Activated naive CD4-positive, alpha-beta T cell treated with anti-CD3 and anti-CD28 coated beads for 36 hours (primary cell): Measurements from ENCODE around the gene CNTN5. TPM values are rescaled to one million over a fixed set of nuclear protein-coding genes. Genes with fewer than 3 reads are reported as not detected.

Experiments used
- CTCF ChIA-PET: fragments of 350-600 bp; sonication (Branson Sonifier 250); formaldehyde crosslinking; loops from one replicate; lab custom pipeline; 2021; ENCODE audit warnings: antibody characterized with exemption; lab: Charles Lee
- DNase-seq: peaks from one replicate; pipeline ENCODE4 v3.0.0-alpha.2; 2020
- H3K27ac Mint-ChIP-seq: one replicate; pipeline ENCODE4 v1.8.0; 2021; ENCODE audit warnings: mild to moderate bottlenecking, mixed read lengths
- H3K27me3 Mint-ChIP-seq: one replicate; pipeline ENCODE4 v1.8.0; 2021; ENCODE audit warnings: low read depth, mixed read lengths
- H3K36me3 Mint-ChIP-seq: one replicate; pipeline ENCODE4 v1.8.0; 2021; ENCODE audit warnings: low read depth, mixed read lengths
- H3K4me1 Mint-ChIP-seq: one replicate; pipeline ENCODE4 v1.8.0; 2021; ENCODE audit warnings: low read depth, mixed read lengths
- H3K4me3 Mint-ChIP-seq: one replicate; pipeline ENCODE4 v1.8.0; 2021; ENCODE audit warnings: mild to moderate bottlenecking, moderate library complexity, mixed read lengths
- H3K9me3 Mint-ChIP-seq: one replicate; pipeline ENCODE4 v1.8.0; 2021; ENCODE audit warnings: mixed read lengths
- intact Hi-C: fragments of 100-400 bp; cut with micrococcal nuclease; formaldehyde crosslinking; loops from one replicate; pipeline ENCODE4 v1.15.1; 2023
- total RNA-seq, 2 experiments: library from RNA; stranded (reverse); gene quantifications; one replicate each; pipeline ENCODE4 v1.2.3, GENCODE V29; 2021

Gene CNTN5
- total RNA-seq, 2 experiments from 2014 or later = not detected

DNA sequence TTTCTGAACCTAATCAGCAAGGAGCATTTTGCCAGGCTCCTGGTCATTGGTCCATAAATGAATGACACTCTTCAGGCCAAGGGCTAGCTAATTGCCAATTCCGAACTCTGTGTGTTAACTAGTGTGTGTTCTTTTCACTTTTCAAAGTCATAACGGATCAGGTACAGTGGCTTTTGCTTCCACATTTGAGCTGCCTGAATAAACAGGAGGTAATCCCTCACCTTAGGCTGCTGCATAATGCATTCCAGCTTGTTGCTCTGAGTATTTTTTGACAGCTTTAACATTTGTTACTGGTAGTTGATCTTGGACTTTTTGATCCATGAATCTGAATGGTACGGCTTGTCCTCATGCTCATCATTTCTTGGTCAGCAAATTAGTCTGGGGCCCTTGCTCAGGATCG lies 485.1 kb downstream of the CNTN5 start:
- H3K9me3 Mint-ChIP-seq = peaks cover 2% of the 10 kb centered on the region
- CTCF ChIA-PET = no interaction called here
- intact Hi-C loops = no loop called here
- H3K27me3 Mint-ChIP-seq = no peaks in the 10 kb centered on the region
- H3K27ac Mint-ChIP-seq = no peak overlapping the region
- no peak for DNase-seq
- no peaks in the 10 kb centered on the region for H3K4me1 Mint-ChIP-seq
- no peaks in the 10 kb centered on the region for H3K36me3 Mint-ChIP-seq
- H3K4me3 Mint-ChIP-seq = no peak overlapping the region

DNA sequence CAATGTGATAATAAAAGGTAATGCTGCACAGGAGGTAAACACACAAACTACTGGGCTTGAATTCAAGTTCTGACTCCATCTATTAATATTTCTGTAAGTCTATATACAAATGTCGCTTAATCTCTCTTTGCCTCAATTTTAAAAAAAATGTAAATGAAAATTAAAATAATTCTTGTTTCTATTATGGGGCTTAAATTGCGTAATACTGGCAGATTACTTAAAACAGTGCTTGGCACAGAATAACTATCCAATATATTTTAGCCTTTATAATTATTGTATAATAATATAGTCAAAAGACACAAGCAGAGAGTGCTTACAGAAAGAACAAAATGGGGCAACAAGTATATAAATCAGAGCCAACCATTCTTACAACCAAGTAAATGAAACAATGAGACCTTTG lies 489.1 kb downstream of the CNTN5 start:
- Mint-ChIP-seq H3K27ac (no peak overlapping the region), H3K9me3 (peaks cover 1% of the 10 kb centered on the region), H3K4me1 (no peaks in the 10 kb centered on the region), H3K27me3 (no peaks in the 10 kb centered on the region), H3K36me3 (no peaks in the 10 kb centered on the region), H3K4me3 (no peak overlapping the region)
- intact Hi-C loops = no loop called here
- CTCF ChIA-PET = no interaction called here
- no peak for DNase-seq

DNA sequence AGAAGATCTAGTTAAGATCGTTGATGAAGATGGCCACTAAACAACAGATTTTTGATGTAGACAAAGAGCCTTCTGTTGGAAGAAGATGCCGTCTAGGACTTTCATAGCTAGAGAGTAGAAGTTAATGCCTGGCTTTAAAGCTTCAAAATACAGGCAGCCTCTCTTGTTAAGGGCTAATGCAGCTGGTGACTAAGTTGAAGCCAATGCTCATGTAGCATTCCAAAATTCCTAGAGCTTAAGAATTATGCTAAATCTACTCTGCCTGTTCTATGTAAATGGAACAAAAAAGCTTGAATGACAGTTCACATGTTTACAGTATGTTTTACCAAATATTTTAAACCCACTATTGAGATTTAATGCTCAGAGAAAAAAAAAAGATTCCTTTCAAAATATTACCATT lies 492.6 kb downstream of the CNTN5 start:
- intact Hi-C loops = no loop called here
- Mint-ChIP-seq H3K9me3 (peaks cover 8% of the 10 kb centered on the region), H3K4me3 (no peak overlapping the region), H3K4me1 (no peaks in the 10 kb centered on the region), H3K27me3 (no peaks in the 10 kb centered on the region), H3K27ac (no peak overlapping the region), H3K36me3 (no peaks in the 10 kb centered on the region)
- CTCF ChIA-PET = no interaction called here
- DNase-seq = no peak

DNA sequence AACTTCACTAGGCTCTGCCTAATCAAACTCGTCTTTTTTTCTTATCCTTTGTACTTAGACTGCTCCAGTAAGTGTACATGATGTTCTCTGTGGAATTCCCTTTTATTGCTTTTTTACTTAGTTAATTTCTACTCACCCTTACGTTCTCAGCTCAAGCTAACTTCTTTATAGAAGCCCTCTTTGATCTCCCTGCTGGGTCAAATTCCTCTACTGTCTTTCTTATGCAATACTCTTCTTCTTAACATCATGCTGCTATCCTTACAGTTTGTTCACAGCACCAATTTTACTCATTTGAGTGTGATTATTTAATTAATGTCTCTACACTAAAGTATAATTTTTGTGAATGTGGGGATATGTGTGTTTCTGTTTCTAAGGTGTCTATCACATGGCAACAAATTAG lies 498.3 kb downstream of the CNTN5 start:
- no peaks in the 10 kb centered on the region for H3K36me3 Mint-ChIP-seq
- H3K4me1 Mint-ChIP-seq = no peaks in the 10 kb centered on the region
- H3K9me3 Mint-ChIP-seq = peaks cover 9% of the 10 kb centered on the region
- intact Hi-C loops = no loop called here
- CTCF ChIA-PET = no interaction called here
- no peak for DNase-seq
- H3K27ac Mint-ChIP-seq = no peak overlapping the region
- no peak overlapping the region for H3K4me3 Mint-ChIP-seq
- H3K27me3 Mint-ChIP-seq = no peaks in the 10 kb centered on the region

DNA sequence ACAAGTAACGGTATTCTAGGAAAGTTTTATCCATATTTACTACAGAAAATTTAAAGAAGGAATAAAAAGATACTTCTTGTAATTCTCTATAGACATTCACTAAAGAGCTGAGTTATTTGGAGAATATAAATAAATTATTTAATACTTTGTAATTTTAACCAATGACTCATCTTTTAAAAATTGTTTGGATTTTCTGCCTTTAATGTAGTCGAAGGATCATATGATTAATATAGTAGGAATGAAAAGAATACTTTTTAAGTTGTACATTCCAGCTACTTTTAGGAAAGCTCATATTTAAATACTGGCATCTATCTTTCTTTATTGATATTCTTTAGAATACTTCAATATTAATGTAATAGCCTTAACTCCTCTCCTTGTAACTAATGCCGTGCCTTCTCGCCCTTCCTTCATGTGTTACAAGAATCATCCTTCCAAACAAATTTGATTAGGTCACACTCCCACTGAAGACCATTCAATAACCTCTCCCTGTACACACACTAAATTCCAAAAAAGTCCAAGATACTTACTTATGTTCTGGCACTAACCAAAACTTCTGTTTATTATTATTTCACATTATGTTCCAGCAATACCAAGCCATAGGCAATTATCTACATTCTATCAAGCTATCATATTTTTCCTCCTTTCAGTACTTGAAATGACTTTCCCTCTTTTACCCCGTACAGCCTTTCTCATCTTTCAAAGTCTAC lies 501.9 kb downstream of the CNTN5 start:
- Mint-ChIP-seq H3K27ac (no peak overlapping the region), H3K36me3 (no peaks in the 10 kb centered on the region), H3K27me3 (no peaks in the 10 kb centered on the region), H3K4me1 (no peaks in the 10 kb centered on the region), H3K9me3 (peaks cover 11% of the 10 kb centered on the region), H3K4me3 (no peak overlapping the region)
- DNase-seq = no peak
- CTCF ChIA-PET = no interaction called here
- intact Hi-C loops = no loop called here

DNA sequence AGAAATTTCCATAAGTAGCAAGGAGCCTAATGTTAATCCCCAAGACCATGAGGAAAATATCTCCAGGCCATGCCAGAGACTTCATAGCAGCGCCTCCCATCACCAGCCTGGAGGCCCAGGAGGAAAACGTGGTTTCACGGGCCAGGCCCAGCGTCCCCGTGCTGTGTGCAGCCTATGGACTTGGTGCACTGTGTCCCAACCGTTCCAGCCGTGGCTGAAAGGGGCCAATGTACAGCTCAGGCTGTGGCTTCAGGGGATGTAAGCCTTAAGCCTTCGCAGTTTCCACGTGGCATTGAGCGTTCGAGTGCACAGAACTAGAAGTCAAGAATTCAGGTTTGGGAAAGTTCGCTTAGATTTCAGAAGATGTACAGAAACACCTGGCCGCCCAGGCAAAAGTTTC lies 510.7 kb downstream of the CNTN5 start:
- H3K27ac Mint-ChIP-seq = no peak overlapping the region
- CTCF ChIA-PET = no interaction called here
- DNase-seq = no peak
- H3K9me3 Mint-ChIP-seq = peaks cover 18% of the 10 kb centered on the region
- intact Hi-C loops = no loop called here
- H3K36me3 Mint-ChIP-seq = no peaks in the 10 kb centered on the region
- H3K4me1 Mint-ChIP-seq = no peaks in the 10 kb centered on the region
- no peak overlapping the region for H3K4me3 Mint-ChIP-seq
- no peaks in the 10 kb centered on the region for H3K27me3 Mint-ChIP-seq

DNA sequence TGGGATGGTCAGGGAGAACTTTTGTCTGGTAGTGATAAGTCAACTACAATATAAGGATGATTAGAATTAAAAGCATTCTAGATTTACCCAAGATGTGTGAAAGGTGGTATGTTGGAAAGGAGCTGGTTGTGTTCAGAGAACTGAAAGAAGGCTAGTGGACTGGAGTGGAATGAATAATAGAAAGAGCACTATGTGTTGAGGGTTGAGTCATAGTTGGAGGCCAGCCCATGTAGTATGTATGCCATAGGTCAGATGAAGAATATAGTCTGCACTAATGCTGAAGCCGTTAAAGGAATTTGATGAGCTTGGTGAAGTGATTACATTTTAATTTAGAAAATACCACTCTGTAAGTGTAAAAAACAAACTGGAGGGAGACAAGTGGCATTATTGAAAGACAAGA lies 514.1 kb downstream of the CNTN5 start:
- DNase-seq = no peak
- Mint-ChIP-seq H3K9me3 (peaks cover 12% of the 10 kb centered on the region), H3K27me3 (no peaks in the 10 kb centered on the region), H3K36me3 (no peaks in the 10 kb centered on the region), H3K4me1 (no peaks in the 10 kb centered on the region), H3K4me3 (no peak overlapping the region), H3K27ac (no peak overlapping the region)
- CTCF ChIA-PET = no interaction called here
- intact Hi-C loops = no loop called here

DNA sequence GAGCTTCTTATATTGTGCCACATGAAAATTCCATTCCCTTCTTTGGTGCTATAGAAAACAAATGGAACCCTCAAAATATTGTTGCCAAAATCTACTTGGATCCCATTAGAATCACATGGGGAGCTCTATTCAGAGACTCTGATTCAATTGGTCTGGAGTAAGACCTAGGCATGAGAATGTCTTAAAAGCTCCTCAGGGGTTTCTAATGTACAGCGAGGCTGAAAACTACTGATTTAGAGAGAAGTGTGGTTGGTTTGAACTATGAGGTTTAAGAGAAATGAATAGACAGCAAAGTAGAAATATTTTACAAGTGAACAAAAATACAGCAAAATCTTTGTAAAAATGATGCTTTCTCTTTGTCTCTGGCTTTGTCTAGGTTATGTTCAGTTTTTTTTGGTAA lies 514.7 kb downstream of the CNTN5 start:
- H3K36me3 Mint-ChIP-seq = no peaks in the 10 kb centered on the region
- no peaks in the 10 kb centered on the region for H3K4me1 Mint-ChIP-seq
- H3K27ac Mint-ChIP-seq = no peak overlapping the region
- H3K27me3 Mint-ChIP-seq = no peaks in the 10 kb centered on the region
- H3K9me3 Mint-ChIP-seq = peaks cover 13% of the 10 kb centered on the region
- no peak for DNase-seq
- intact Hi-C loops = no loop called here
- H3K4me3 Mint-ChIP-seq = no peak overlapping the region
- CTCF ChIA-PET = no interaction called here

DNA sequence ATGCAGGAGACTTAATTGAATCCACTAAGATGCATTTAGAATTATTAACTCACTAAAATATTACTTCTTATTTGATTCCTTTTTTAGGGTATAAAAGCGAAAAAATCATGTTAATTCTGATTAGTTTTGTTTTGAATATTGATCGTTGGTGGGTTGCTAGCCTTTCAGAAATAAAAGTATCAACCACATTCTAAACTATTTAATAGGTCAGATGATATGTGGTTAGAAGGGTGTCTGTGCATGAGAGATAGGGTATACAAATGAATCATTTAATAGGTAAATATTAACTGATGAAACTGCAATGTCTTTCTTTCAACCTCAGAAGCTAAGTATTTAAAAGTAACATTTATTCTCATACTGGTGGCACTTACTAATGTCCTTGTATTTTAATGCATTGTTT lies 515.1 kb downstream of the CNTN5 start:
- H3K27me3 Mint-ChIP-seq = no peaks in the 10 kb centered on the region
- peaks cover 12% of the 10 kb centered on the region for H3K9me3 Mint-ChIP-seq

DNA sequence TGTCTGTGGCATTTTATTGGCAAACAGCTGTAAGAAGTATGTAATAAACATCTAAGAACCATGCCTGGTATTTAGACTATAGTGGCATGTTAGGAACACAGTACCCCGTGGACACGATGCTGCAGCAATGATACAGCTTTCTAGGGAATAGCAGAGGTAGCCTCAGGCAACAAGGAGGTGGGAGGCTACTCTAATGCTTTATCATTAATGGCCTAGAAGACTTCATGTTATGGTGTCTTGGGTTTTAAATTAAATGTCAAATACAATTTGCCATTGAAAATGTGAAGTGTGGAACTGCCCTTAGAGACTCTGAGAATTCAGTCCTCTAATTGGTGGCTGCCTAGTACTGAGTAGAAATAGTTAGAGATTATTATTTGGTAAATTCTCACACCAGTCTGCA lies 516.9 kb downstream of the CNTN5 start:
- intact Hi-C loops = no loop called here
- Mint-ChIP-seq H3K4me3 (no peak overlapping the region), H3K27me3 (no peaks in the 10 kb centered on the region), H3K36me3 (no peaks in the 10 kb centered on the region), H3K4me1 (no peaks in the 10 kb centered on the region), H3K27ac (no peak overlapping the region), H3K9me3 (peaks cover 9% of the 10 kb centered on the region)
- no peak for DNase-seq
- CTCF ChIA-PET = no interaction called here

More for the DNA sequence above, 515.1 kb downstream of the CNTN5 start:
- Mint-ChIP-seq H3K4me1 (no peaks in the 10 kb centered on the region), H3K4me3 (no peak overlapping the region), H3K36me3 (no peaks in the 10 kb centered on the region), H3K27ac (no peak overlapping the region)
- intact Hi-C loops = no loop called here
- no peak for DNase-seq
- CTCF ChIA-PET = no interaction called here

DNA sequence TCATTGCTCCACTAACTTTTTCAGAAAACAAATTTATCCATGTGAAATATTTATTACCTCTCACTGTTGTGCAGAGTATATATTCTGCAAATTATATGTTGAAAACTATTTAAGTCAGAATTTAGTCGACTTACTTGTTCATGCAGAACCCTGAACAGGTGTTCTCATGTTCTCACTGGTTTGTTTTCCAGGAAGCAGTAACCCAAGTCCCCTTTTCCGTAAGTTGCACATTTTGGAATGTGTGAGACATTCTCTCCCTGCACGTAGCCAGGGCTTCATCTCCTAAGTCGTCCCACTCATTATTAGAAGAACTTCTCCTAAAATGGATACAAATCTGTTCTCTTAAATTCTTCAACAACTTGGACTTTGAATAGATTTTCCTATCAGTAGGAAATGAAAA lies 524.9 kb downstream of the CNTN5 start:
- no peak overlapping the region for H3K27ac Mint-ChIP-seq
- intact Hi-C loops = no loop called here
- CTCF ChIA-PET = no interaction called here
- DNase-seq = no peak
- no peaks in the 10 kb centered on the region for H3K36me3 Mint-ChIP-seq
- H3K4me1 Mint-ChIP-seq = no peaks in the 10 kb centered on the region
- H3K4me3 Mint-ChIP-seq = no peak overlapping the region
- H3K27me3 Mint-ChIP-seq = no peaks in the 10 kb centered on the region
- H3K9me3 Mint-ChIP-seq = peaks cover 4% of the 10 kb centered on the region

DNA sequence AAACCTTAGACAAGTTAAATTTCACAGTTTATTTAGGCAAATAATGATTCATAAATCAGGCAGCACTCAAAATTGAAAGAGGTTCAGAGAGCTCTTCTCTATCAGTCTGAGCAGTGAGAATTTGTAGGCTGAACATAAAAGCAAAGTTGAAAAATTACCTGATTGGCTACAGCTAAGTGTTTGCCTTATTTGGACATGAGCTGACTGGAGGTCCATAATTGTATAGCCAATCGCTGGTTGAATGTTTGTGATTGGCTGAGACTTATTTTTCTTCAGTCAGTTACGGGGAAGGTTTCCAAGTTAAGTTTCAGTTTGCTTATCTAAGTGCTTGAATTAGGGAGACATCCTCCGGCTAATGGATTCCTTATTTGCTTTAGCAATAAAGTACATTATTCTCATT lies 527.5 kb downstream of the CNTN5 start:
- Mint-ChIP-seq H3K4me1 (no peaks in the 10 kb centered on the region), H3K27me3 (no peaks in the 10 kb centered on the region), H3K36me3 (no peaks in the 10 kb centered on the region), H3K4me3 (no peak overlapping the region), H3K9me3 (peaks cover 4% of the 10 kb centered on the region), H3K27ac (no peak overlapping the region)
- intact Hi-C loops = no loop called here
- DNase-seq = no peak
- CTCF ChIA-PET = no interaction called here

DNA sequence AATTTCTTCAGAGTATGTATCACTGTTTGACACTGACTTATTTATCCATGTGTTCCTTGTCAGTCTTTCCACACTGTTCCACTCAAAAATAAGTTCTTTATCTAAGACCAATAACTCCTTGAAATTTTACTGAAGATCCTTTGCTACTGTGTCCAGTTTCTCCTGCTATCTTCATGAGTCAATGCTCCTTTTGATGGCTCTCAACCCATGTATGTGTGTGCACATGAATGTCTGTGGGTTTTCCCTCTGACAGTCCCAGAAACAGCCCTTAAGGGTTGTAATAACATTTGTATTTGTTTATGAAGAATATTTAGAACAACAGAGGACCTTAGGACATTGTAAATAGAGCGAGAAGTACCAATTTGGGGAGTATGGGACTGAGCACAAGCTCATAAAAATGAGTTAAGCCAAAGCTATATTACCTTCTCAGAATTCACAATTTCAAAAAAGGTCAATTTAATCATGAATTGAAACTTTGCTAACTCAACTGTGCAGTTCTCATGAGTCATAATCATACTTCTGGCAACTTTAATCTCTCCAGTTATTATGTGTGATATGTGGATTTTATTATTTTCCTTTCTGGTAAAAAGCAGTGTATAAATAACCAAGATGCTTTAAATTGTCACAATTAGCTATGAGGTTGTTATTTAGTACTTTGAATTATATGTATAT lies 533.6 kb downstream of the CNTN5 start:
- intact Hi-C loops = no loop called here

More for the DNA sequence above, 533.6 kb downstream of the CNTN5 start:
- no peaks in the 10 kb centered on the region for H3K36me3 Mint-ChIP-seq
- DNase-seq = no peak
- no peak overlapping the region for H3K4me3 Mint-ChIP-seq
- H3K9me3 Mint-ChIP-seq = peaks cover 2% of the 10 kb centered on the region
- H3K27me3 Mint-ChIP-seq = no peaks in the 10 kb centered on the region
- no peak overlapping the region for H3K27ac Mint-ChIP-seq
- CTCF ChIA-PET = interaction anchor here (0.7 kb wide), 1 partner anchor 1646 kb away, joined by 4 read pairs; no protein-coding TSS in a partner anchor
- H3K4me1 Mint-ChIP-seq = no peaks in the 10 kb centered on the region
